ENCODE results near the gene SERAC1. TPM values are rescaled to one million over a fixed set of nuclear protein-coding genes. Genes with fewer than 3 reads are reported as not detected.

The SERAC1 gene
- total and polyA plus RNA-seq, 4 donors: 2.0 to 4.4 (median 2.3) TPM

GRCh38 chr6:158080849-158081656 lies 87.0 kb downstream of the SERAC1 start:
- H3K36me3 ChIP-seq (ENCODE audit: control insufficient read depth in 4 of 4, insufficient read depth in 3 of 4, low read depth in 1 of 4, low read length in 3 of 4): peaks cover 7 to 54% (median 21%) of the 10 kb centered on the region in 4 donors
- no peak for DNase-seq (ENCODE audit: low spot score)
- H3K27ac ChIP-seq (ENCODE audit: low read depth in 1 of 2, low read length in 2 of 2): no peak overlapping the region
- no peaks in the 10 kb centered on the region for H3K27me3 ChIP-seq (ENCODE audit: control insufficient read depth in 4 of 4, insufficient read depth in 4 of 4, low read length in 3 of 4)
- H3K4me1 ChIP-seq (ENCODE audit: control insufficient read depth in 4 of 4, insufficient read depth in 4 of 4, low read length in 3 of 4): no peaks in the 10 kb centered on the region
- WGBS: 88% methylated on average over 18 of the region's 18 CpGs
- no peak overlapping the region for H3K4me3 ChIP-seq (ENCODE audit: low read depth in 1 of 3, low read length in 3 of 3)
- no peak overlapping the region for H3K9ac ChIP-seq (ENCODE audit: low read depth in 1 of 2, low read length in 2 of 2)
- H3K9me3 ChIP-seq (ENCODE audit: control insufficient read depth in 4 of 4, low read length in 3 of 4): no peaks in the 10 kb centered on the region
- no peak for TF ChIP-seq REST (IDR thresholded peaks at IDR 0.05)
- TF ChIP-seq EGR1 (IDR thresholded peaks at IDR 0.05; ENCODE audit: low read depth in 2 of 2): no peak
- TF ChIP-seq RAD21 (IDR thresholded peaks at IDR 0.05): no peak
- TF ChIP-seq FOXA1 (IDR thresholded peaks at IDR 0.05): no peak
- TF ChIP-seq JUND (IDR thresholded peaks at IDR 0.05): no peak
- no peak for TF ChIP-seq ATF3 (IDR thresholded peaks at IDR 0.05)
- TF ChIP-seq SP1 (IDR thresholded peaks at IDR 0.05): no peak
- TF ChIP-seq CTCF (IDR thresholded peaks at IDR 0.05; ENCODE audit: low read depth, low read length, missing input control): no peak
- TF ChIP-seq NR2F2 (IDR thresholded peaks at IDR 0.05): no peak
- TF ChIP-seq RXRA (IDR thresholded peaks at IDR 0.05): no peak
- TF ChIP-seq TAF1 (conservative IDR thresholded peaks at IDR 0.05): no peak
- no peak for TF ChIP-seq FOXA2 (IDR thresholded peaks at IDR 0.05)
- no peak for TF ChIP-seq GABPA (IDR thresholded peaks at IDR 0.05 in 1 of 2, conservative IDR thresholded peaks at IDR 0.05 in 1 of 2)
- TF ChIP-seq YY1 (IDR thresholded peaks at IDR 0.05): no peak
- no peak for TF ChIP-seq MAX (IDR thresholded peaks at IDR 0.05)
- TF ChIP-seq HNF4G (IDR thresholded peaks at IDR 0.05): no peak
- no peak for TF ChIP-seq ZBTB33 (IDR thresholded peaks at IDR 0.05)
- TF ChIP-seq HNF4A (conservative IDR thresholded peaks at IDR 0.05): no peak
